K562 (cell line): ENCODE results near the gene MGAT4C. TPM values are rescaled to one million over a fixed set of nuclear protein-coding genes. Genes with fewer than 3 reads are reported as not detected.

Source experiments
- ATAC-seq: fragments of 200-7000 bp; cut with Tn5 transposase; 3 replicates; pipeline ENCODE4 v1.9.1; 2020; ENCODE audit warnings: moderate library complexity
- BruUV-seq: library from RNA; stranded (reverse); fragments of 400-500 nt; replicated peaks from 2 replicates; lab custom pipeline; 2021; lab: Mats Ljungman, UMichigan
- CTCF ChIA-PET: fragments of 300-600 bp; formaldehyde crosslinking; extraction: SDS; loops from one replicate; lab custom pipeline; 2021; ENCODE audit warnings: low intra/inter-chr PET ratio; lab: Yijun Ruan, JAX
- POLR2A ChIA-PET: fragments of 300-600, 350-650 bp; sonication (Branson Sonifier 250); formaldehyde crosslinking; extraction: SDS; loops from one replicate; lab custom pipeline; 2021; ENCODE audit warnings: antibody characterized with exemption, inconsistent platforms; lab: Yijun Ruan, JAX
- DNase-seq, 4 experiments: peaks; one replicate each; pipeline versions ENCODE4 v3.0.0 to v3.0.0-alpha.2; 2011 to 2018; ENCODE audit warnings: low spot score in 3 of 4, mixed read lengths in 3 of 4; ENCODE audit errors: extremely low read depth in 1 of 4
- FAIRE-seq: peaks from 2 replicates; lab custom pipeline; 2011; peaks lifted over from hg19 to GRCh38; lab: Jason Lieb, UNC
- H2AFZ ChIP-seq: 2 replicates; pipeline ENCODE4 v1.6.0; 2011; ENCODE audit warnings: low read depth, low read length, control low read depth, inconsistent platforms
- H3K27ac ChIP-seq: fragments of 200-600 bp; 3 replicates; pipeline ENCODE4 v1.8.0; 2011; ENCODE audit warnings: low read depth, mild to moderate bottlenecking, control low read depth, inconsistent platforms, low read length, moderate library complexity, mixed read lengths; ENCODE audit errors: extremely low read depth
- H3K27me3 ChIP-seq, 2 experiments: fragments of 300-600 bp in 1 of 2; 2 replicates in 1 of 2; 3 replicates in 1 of 2; pipeline versions ENCODE4 v1.6.0 to v1.8.0; 2011; ENCODE audit warnings: inconsistent platforms in 2 of 2, low read length in 2 of 2, mild to moderate bottlenecking in 1 of 2, mixed read lengths in 1 of 2, moderate library complexity in 1 of 2; ENCODE audit not compliant: control insufficient read depth in 2 of 2, insufficient read depth in 2 of 2
- H3K36me3 ChIP-seq: fragments of 300-600 bp; 3 replicates; pipeline ENCODE4 v1.8.0; 2011; ENCODE audit warnings: mild to moderate bottlenecking, low read length, inconsistent platforms; ENCODE audit not compliant: control insufficient read depth, insufficient read depth
- H3K4me1 ChIP-seq, 2 experiments: fragments of 200-600 bp in 1 of 2; replicated peaks in 1 of 2; 2 replicates in 1 of 2; 3 replicates in 1 of 2; pipeline versions ENCODE4 v1.5.1 to v1.8.0; 2011; ENCODE audit warnings: inconsistent platforms in 2 of 2, low read length in 2 of 2, mild to moderate bottlenecking in 1 of 2, mixed read lengths in 1 of 2, moderate library complexity in 1 of 2; ENCODE audit not compliant: control insufficient read depth in 2 of 2, insufficient read depth in 2 of 2
- H3K4me2 ChIP-seq: 2 replicates; pipeline ENCODE4 v1.6.1; 2011; ENCODE audit warnings: low read length, control low read depth, inconsistent platforms, mixed read lengths; ENCODE audit not compliant: insufficient read depth
- H3K4me3 ChIP-seq: fragments of 200-600 bp; sonication (generic), shearing (Covaris generic); 2 replicates; pipeline ENCODE4 v1.5.1; 2016; ENCODE audit warnings: control low read depth, inconsistent platforms
- H3K79me2 ChIP-seq: fragments of 200-600 bp; 3 replicates; pipeline ENCODE4 v1.8.0; 2011; ENCODE audit warnings: low read length, inconsistent platforms; ENCODE audit not compliant: control insufficient read depth, insufficient read depth
- H3K9ac ChIP-seq, 2 experiments: 2 replicates each; pipeline versions ENCODE4 v1.6.0 to v1.6.1; 2011; ENCODE audit warnings: low read depth in 2 of 2, low read length in 2 of 2, control low read depth in 1 of 2, inconsistent platforms in 1 of 2, mild to moderate bottlenecking in 1 of 2, mixed read lengths in 1 of 2; ENCODE audit not compliant: insufficient read depth in 1 of 2
- H3K9me1 ChIP-seq: one replicate; pipeline ENCODE4 v1.6.0; 2011; ENCODE audit warnings: inconsistent platforms, mild to moderate bottlenecking, low read length, moderate library complexity; ENCODE audit not compliant: control insufficient read depth, insufficient read depth
- H3K9me3 ChIP-seq: replicated peaks from 2 replicates; pipeline ENCODE4 v1.5.1; 2011; ENCODE audit warnings: low read depth, low read length, inconsistent platforms; ENCODE audit not compliant: control insufficient read depth, insufficient read depth
- H4K20me1 ChIP-seq: replicated peaks from 2 replicates; pipeline ENCODE4 v1.6.1; 2011; ENCODE audit warnings: low read length, inconsistent platforms, mixed read lengths; ENCODE audit not compliant: control insufficient read depth, insufficient read depth
- HDAC6 ChIP-seq: IDR thresholded peaks from 2 replicates; pipeline ENCODE4 v1.6.1; 2012; ENCODE audit warnings: low read depth, mild to moderate bottlenecking, control low read depth, inconsistent platforms, low read length, moderate library complexity
- ID3 ChIP-seq, 2 experiments: fragments of 250-450 bp in 1 of 2; fragments of 450-650 bp in 1 of 2; sonication (Bioruptor Pico) in 1 of 2; IDR thresholded peaks; 2 replicates each; pipeline versions ENCODE4 v1.6.1 to v1.8.0; 2016 to 2021; ENCODE audit warnings: mild to moderate bottlenecking in 2 of 2, moderate library complexity in 2 of 2, missing compliant biosample characterization in 1 of 2, missing genetic modification characterization in 1 of 2
- MNT ChIP-seq, 2 experiments: fragments of 450-650 bp; conservative IDR thresholded peaks; 2 replicates each; pipeline ENCODE4 v1.6.1; 2017; ENCODE audit warnings: mild to moderate bottlenecking in 2 of 2, moderate library complexity in 2 of 2
- POLR2A ChIP-seq: fragments of 450-650 bp; conservative IDR thresholded peaks from 2 replicates; pipeline ENCODE4 v1.6.1; 2016
- RBM17 ChIP-seq: fragments of 200-400 bp; formaldehyde crosslinking; IDR thresholded peaks from 2 replicates; pipeline ENCODE4 v1.6.1; 2017; ENCODE audit warnings: low read depth, mild to moderate bottlenecking, low read length, borderline replicate concordance
- SLC30A9 ChIP-seq: fragments of 250-450 bp; sonication (Bioruptor Pico); IDR thresholded peaks from 2 replicates; pipeline ENCODE4 v1.8.0; 2022; ENCODE audit warnings: mild to moderate bottlenecking, moderate library complexity
- SMAD2 ChIP-seq: fragments of 150-350 bp; IDR thresholded peaks from 2 replicates; pipeline ENCODE4 v1.6.1; 2014; ENCODE audit warnings: low read depth, mild to moderate bottlenecking, low read length
- TEAD1 ChIP-seq, 2 experiments: fragments of 450-650 bp in 1 of 2; sonication (generic) in 1 of 2; formaldehyde crosslinking; IDR thresholded peaks; 2 replicates each; pipeline versions ENCODE4 v1.4.0 to v1.8.0; 2020 to 2022; ENCODE audit warnings: mild to moderate bottlenecking in 2 of 2, missing genetic modification reagents in 1 of 2
- THRAP3 ChIP-seq: fragments of 450-650 bp; IDR thresholded peaks from 2 replicates; pipeline ENCODE4 v1.6.1; 2016; ENCODE audit warnings: mild to moderate bottlenecking, inconsistent platforms, borderline replicate concordance
- ZBTB7A ChIP-seq: IDR thresholded peaks from 2 replicates; pipeline ENCODE4 v1.6.1; 2011; ENCODE audit warnings: low read depth, mild to moderate bottlenecking, low read length, moderate library complexity, borderline replicate concordance; ENCODE audit not compliant: control insufficient read depth
- ZKSCAN3 ChIP-seq: fragments of 250-450 bp; sonication (Bioruptor Pico); IDR thresholded peaks from 2 replicates; pipeline ENCODE4 v1.4.0; 2020
- ZNF197 ChIP-seq: fragments of 200-800 bp; sonication (Bioruptor generic); IDR thresholded peaks from 2 replicates; pipeline ENCODE4 v1.6.1; 2016; ENCODE audit warnings: low read depth, missing genetic modification characterization, missing compliant biosample characterization
- ZNF347 ChIP-seq: fragments of 450-650 bp; formaldehyde crosslinking; IDR thresholded peaks from 2 replicates; pipeline ENCODE4 v1.4.0; 2020; ENCODE audit warnings: low read depth, mild to moderate bottlenecking, moderate library complexity
- ZNF551 ChIP-seq: fragments of 250-450 bp; sonication (Bioruptor Pico); IDR thresholded peaks from 2 replicates; pipeline ENCODE4 v1.5.0; 2021; ENCODE audit warnings: mild to moderate bottlenecking, moderate library complexity
- WGBS: fragments of 100-300 bp; shearing (Covaris generic); methylation state at CpG from one replicate; pipeline ENCODE4 v1.1.6; 2016; ENCODE audit warnings: low coverage, mixed read lengths; ENCODE audit not compliant: insufficient coverage; ENCODE audit errors: missing lambda C conversion rate; 5-methylcytosine and 5-hydroxymethylcytosine counted together
- in situ Hi-C: fragments of 300-500 bp; cut with MboI; formaldehyde crosslinking; loops from 4 replicates; pipeline ENCODE4 v1.15.0; 2018; ENCODE audit warnings: inconsistent platforms, mixed read lengths
- intact Hi-C: fragments of 100-400 bp; cut with micrococcal nuclease; formaldehyde crosslinking; loops from 2 replicates; pipeline ENCODE4 v1.14.2; 2022
- polyA plus RNA-seq, 8 experiments: library from polyadenylated mRNA; depleted of rRNA in 4 of 8; stranded (reverse) in 5 of 8; unstranded in 3 of 8; fragments of >200 nt; fragmentation: Nextera tagmentation in 2 of 8; fragmentation: Illumina TruSeq in 1 of 8; extraction: Ambion mirVana in 2 of 8; extraction: Trizol in 1 of 8; gene quantifications; 2 replicates each; pipeline versions ENCODE4 v1.2.1 to v1.2.3, GENCODE V29; 2011 to 2014; ENCODE audit warnings: inconsistent platforms in 1 of 8, missing spikeins in 1 of 8
- total RNA-seq, 7 experiments: library from RNA; depleted of rRNA in 6 of 7; stranded (reverse); fragments of >200 nt in 6 of 7; fragmentation: Illumina TruSeq in 2 of 7; extraction: Trizol in 2 of 7; gene quantifications; 2 replicates each; pipeline versions ENCODE4 v1.2.1 to v1.2.3, GENCODE V29; 2011 to 2021; ENCODE audit warnings: low replicate concordance in 1 of 7
- TF ChIP-seq, protein P1 (sequence below): fragments of 450-650 bp; formaldehyde crosslinking; IDR thresholded peaks from 2 replicates; pipeline ENCODE4 v1.4.0; 2022; ENCODE audit warnings: mild to moderate bottlenecking, moderate library complexity
- TF ChIP-seq, protein P2 (sequence below): fragments of 250-450 bp; sonication (Bioruptor Pico); IDR thresholded peaks from 2 replicates; pipeline ENCODE4 v1.5.0; 2021

The MGAT4C gene
- total and polyA plus RNA-seq, 9 of the 15 experiments (the other 6 are each of a cell fraction or from before 2014, with no cell fraction given), result not detected

DNA sequence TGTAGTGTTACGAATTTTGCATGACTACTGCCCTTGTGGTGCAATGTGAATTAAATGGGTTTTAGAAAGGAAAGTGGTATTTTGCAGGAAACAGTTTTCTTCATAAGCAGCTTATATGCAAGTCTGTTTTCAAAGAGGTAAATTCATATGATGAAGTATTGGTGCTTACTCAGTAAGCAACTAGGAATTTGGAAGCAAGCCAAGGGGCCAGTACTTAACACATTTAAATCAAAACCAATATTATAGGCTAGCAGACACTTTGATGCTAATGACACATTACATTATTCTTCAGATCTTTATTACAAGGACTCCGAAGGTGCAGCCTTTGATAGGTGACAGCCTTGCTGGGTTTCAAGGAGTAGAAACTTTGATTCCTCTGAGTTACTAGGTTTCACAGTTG, 23.1 kb downstream of the MGAT4C start:
- ChIA-PET CTCF (no interaction called here), POLR2A (no interaction called here)
- Histone ChIP-seq H3K9me3 (no peaks in the 10 kb centered on the region), H3K27me3 (no peaks in the 10 kb centered on the region), H3K27ac (no peak overlapping the region), H3K79me2 (no peaks in the 10 kb centered on the region), H3K4me3 (no peak overlapping the region), H2AFZ (no peak overlapping the region), H3K9me1 (no peaks in the 10 kb centered on the region), H4K20me1 (no peaks in the 10 kb centered on the region), H3K4me1 (no peaks in the 10 kb centered on the region), H3K9ac (no peak overlapping the region), H3K4me2 (no peak overlapping the region), H3K36me3 (no peaks in the 10 kb centered on the region)
- in situ Hi-C loops, result no loop called here
- DNase-seq, result no peak
- ATAC-seq, result no peak
- intact Hi-C loops, result no loop called here
- FAIRE-seq, result no peak
- BruUV-seq, result no TSS peak
- TF ChIP-seq SMAD2, result no peak
- TF ChIP-seq RBM17, result no peak
- TF ChIP-seq TEAD1 (CRISPR knock-in tag; IDR thresholded peaks at IDR 0.05), result no peak
- TF ChIP-seq ZKSCAN3 (CRISPR knock-in tag), result no peak
- TF ChIP-seq, protein P1, sequence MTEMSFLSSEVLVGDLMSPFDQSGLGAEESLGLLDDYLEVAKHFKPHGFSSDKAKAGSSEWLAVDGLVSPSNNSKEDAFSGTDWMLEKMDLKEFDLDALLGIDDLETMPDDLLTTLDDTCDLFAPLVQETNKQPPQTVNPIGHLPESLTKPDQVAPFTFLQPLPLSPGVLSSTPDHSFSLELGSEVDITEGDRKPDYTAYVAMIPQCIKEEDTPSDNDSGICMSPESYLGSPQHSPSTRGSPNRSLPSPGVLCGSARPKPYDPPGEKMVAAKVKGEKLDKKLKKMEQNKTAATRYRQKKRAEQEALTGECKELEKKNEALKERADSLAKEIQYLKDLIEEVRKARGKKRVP (CRISPR knock-in tag), result no peak
- TF ChIP-seq ZNF197, result no peak
- no peak for TF ChIP-seq MNT (conservative IDR thresholded peaks at IDR 0.05)
- no peak for TF ChIP-seq HDAC6
- no peak for TF ChIP-seq THRAP3
- TF ChIP-seq POLR2A, result no peak
- TF ChIP-seq ZNF347, result no peak
- no peak for TF ChIP-seq ZNF551
- TF ChIP-seq SLC30A9 (CRISPR knock-in tag), result no peak
- TF ChIP-seq, protein P2, sequence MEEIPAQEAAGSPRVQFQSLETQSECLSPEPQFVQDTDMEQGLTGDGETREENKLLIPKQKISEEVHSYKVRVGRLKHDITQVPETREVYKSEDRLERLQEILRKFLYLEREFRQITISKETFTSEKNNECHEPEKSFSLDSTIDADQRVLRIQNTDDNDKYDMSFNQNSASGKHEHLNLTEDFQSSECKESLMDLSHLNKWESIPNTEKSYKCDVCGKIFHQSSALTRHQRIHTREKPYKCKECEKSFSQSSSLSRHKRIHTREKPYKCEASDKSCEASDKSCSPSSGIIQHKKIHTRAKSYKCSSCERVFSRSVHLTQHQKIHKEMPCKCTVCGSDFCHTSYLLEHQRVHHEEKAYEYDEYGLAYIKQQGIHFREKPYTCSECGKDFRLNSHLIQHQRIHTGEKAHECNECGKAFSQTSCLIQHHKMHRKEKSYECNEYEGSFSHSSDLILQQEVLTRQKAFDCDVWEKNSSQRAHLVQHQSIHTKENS, result no peak
- TF ChIP-seq ID3 (CRISPR knock-in tag; IDR thresholded peaks at IDR 0.05), result no peak
- no peak for TF ChIP-seq ID3 (tag; IDR thresholded peaks at IDR 0.05)
- no peak for TF ChIP-seq ZBTB7A
- 0% methylated on average over 2 of the region's 2 CpGs for WGBS
